K562 treated with DMSO at 1 percent for 12 hours (cell line): ENCODE data around the gene ZP4. TPM values are rescaled to one million over a fixed set of nuclear protein-coding genes. Genes with fewer than 3 reads are reported as not detected.

ENCODE experiments used
- total RNA-seq: library from RNA; unstranded; fragments of 300-600 nt; gene quantifications from 2 replicates; pipeline ENCODE4 v1.2.3, GENCODE V29; 2022; ENCODE audit not compliant: insufficient read depth

ZP4 gene
- not detected in 2 replicates for total RNA-seq

GRCh38 chr1:237890822-237891221, at the start of gene ZP4:
ZP4 (minus strand) TSS chr1:237890922; CDS start chr1:237890635, 287 bp downstream.

